GM23338 (cell line): Measurements from ENCODE around the gene PLD5. TPM values are rescaled to one million over a fixed set of nuclear protein-coding genes. Genes with fewer than 3 reads are reported as not detected.
"Not testable (repeated sequence)": the region's sequence is repeated elsewhere in the genome, so short reads cannot be mapped to it uniquely, and the experiment has no call there.

Source experiments
- ATAC-seq: fragments of 200-7000 bp; cut with Tn5 transposase; 3 replicates; pipeline ENCODE4 v1.9.1; 2020
- DNase-seq: peaks from one replicate; pipeline ENCODE4 v3.0.0-alpha.2; 2015; ENCODE audit warnings: low spot score
- H2AFZ ChIP-seq: fragments of 200-600 bp; sonication (generic); 2 replicates; pipeline ENCODE4 v1.8.0; 2016; ENCODE audit warnings: antibody characterized with exemption, mild to moderate bottlenecking, moderate library complexity
- H3F3A ChIP-seq: fragments of 200-600 bp; sonication (generic); replicated peaks from 2 replicates; pipeline ENCODE4 v1.8.0; 2017; ENCODE audit warnings: antibody characterized with exemption, mixed run types, low read depth
- H3K27ac ChIP-seq: fragments of 200-600 bp; sonication (generic); 2 replicates; pipeline ENCODE4 v1.6.1; 2016; ENCODE audit warnings: low read depth
- H3K27me3 ChIP-seq: fragments of 200-600 bp; sonication (generic); 2 replicates; pipeline ENCODE4 v1.8.0; 2016; ENCODE audit warnings: mild to moderate bottlenecking, mixed run types, moderate library complexity; ENCODE audit not compliant: insufficient read depth
- H3K36me3 ChIP-seq: fragments of 200-600 bp; sonication (generic); 2 replicates; pipeline ENCODE4 v1.8.0; 2016; ENCODE audit warnings: mild to moderate bottlenecking; ENCODE audit not compliant: insufficient read depth
- H3K4me1 ChIP-seq: fragments of 200-600 bp; sonication (generic); 2 replicates; pipeline ENCODE4 v1.8.0; 2016; ENCODE audit warnings: mild to moderate bottlenecking, moderate library complexity; ENCODE audit not compliant: insufficient read depth
- H3K4me2 ChIP-seq: fragments of 200-600 bp; sonication (generic); 2 replicates; pipeline ENCODE4 v1.7.1; 2017; ENCODE audit warnings: mixed run types
- H3K4me3 ChIP-seq: fragments of 200-600 bp; sonication (generic); 2 replicates; pipeline ENCODE4 v1.6.1; 2016; ENCODE audit warnings: mixed run types
- H3K79me2 ChIP-seq: fragments of 200-600 bp; sonication (generic); replicated peaks from 2 replicates; pipeline ENCODE4 v1.8.0; 2017; ENCODE audit warnings: mild to moderate bottlenecking; ENCODE audit not compliant: insufficient read depth
- H3K9me2 ChIP-seq: fragments of 200-600 bp; sonication (generic); 2 replicates; pipeline ENCODE4 v1.8.0; 2017; ENCODE audit not compliant: insufficient read depth
- H4K20me1 ChIP-seq: fragments of 200-600 bp; sonication (generic); replicated peaks from 2 replicates; pipeline ENCODE4 v1.8.0; 2017; ENCODE audit warnings: mild to moderate bottlenecking; ENCODE audit not compliant: insufficient read depth
- H3K27ac Mint-ChIP-seq: 2 replicates; pipeline ENCODE4 v1.8.0; 2020; ENCODE audit warnings: inconsistent platforms, mild to moderate bottlenecking, moderate library complexity, mixed read lengths
- H3K27me3 Mint-ChIP-seq: 3 replicates; pipeline ENCODE4 v1.8.0; 2022; ENCODE audit warnings: low read depth, mild to moderate bottlenecking, moderate library complexity, mixed read lengths, inconsistent platforms; ENCODE audit not compliant: insufficient read depth, poor library complexity
- H3K36me3 Mint-ChIP-seq: 3 replicates; pipeline ENCODE4 v1.8.0; 2021; ENCODE audit warnings: low read depth, mild to moderate bottlenecking, inconsistent platforms, moderate library complexity, mixed read lengths
- H3K4me1 Mint-ChIP-seq: 3 replicates; pipeline ENCODE4 v1.8.0; 2020; ENCODE audit warnings: mild to moderate bottlenecking, inconsistent platforms, mixed read lengths
- H3K4me3 Mint-ChIP-seq: 3 replicates; pipeline ENCODE4 v1.8.0; 2021; ENCODE audit warnings: moderate library complexity, mild to moderate bottlenecking, inconsistent platforms, mixed read lengths
- H3K9me3 Mint-ChIP-seq: 3 replicates; pipeline ENCODE4 v1.8.0; 2020; ENCODE audit warnings: moderate library complexity, mild to moderate bottlenecking, inconsistent platforms, mixed read lengths
- CREB1 ChIP-seq: fragments of 250-450 bp; sonication (Bioruptor Pico); IDR thresholded peaks from 2 replicates; pipeline ENCODE4 v1.5.0; 2020; ENCODE audit warnings: low read depth, mild to moderate bottlenecking, moderate library complexity
- EZH2 ChIP-seq: fragments of 200-600 bp; sonication (generic); IDR thresholded peaks from one replicate; pipeline ENCODE4 v1.8.0; 2017; ENCODE audit warnings: antibody characterized with exemption, mild to moderate bottlenecking, low read depth; ENCODE audit not compliant: unreplicated experiment
- EZH2phosphoT487 ChIP-seq: fragments of 200-600 bp; sonication (generic); IDR thresholded peaks from one replicate; pipeline ENCODE4 v1.8.1; 2018; ENCODE audit warnings: antibody characterized with exemption; ENCODE audit not compliant: unreplicated experiment
- NANOG ChIP-seq: IDR thresholded peaks from 2 replicates; pipeline ENCODE4 v1.6.1; 2016; ENCODE audit warnings: antibody characterized with exemption, borderline replicate concordance
- POLR2AphosphoS5 ChIP-seq: IDR thresholded peaks from 2 replicates; pipeline ENCODE4 v1.6.1; 2016; ENCODE audit warnings: antibody characterized with exemption, low read depth
- STAT1 ChIP-seq: IDR thresholded peaks from one replicate; pipeline ENCODE4 v1.6.1; 2016; ENCODE audit warnings: antibody characterized with exemption; ENCODE audit not compliant: unreplicated experiment
- ZNF331 ChIP-seq: fragments of 250-450 bp; sonication (Bioruptor Pico); IDR thresholded peaks from 2 replicates; pipeline ENCODE4 v1.5.0; 2020; ENCODE audit warnings: low read depth, mild to moderate bottlenecking, moderate library complexity
- polyA plus RNA-seq: library from polyadenylated mRNA; unstranded; fragments of >200 nt; fragmentation: Nextera tagmentation; extraction: Ambion mirVana; gene quantifications from 2 replicates; pipeline ENCODE4 v1.2.1, GENCODE V29; 2016
- total RNA-seq: library from RNA; depleted of rRNA; stranded (reverse); fragments of >200 nt; shearing (Covaris generic); gene quantifications from 2 replicates; pipeline ENCODE4 v1.2.3, GENCODE V29; 2014
- TF ChIP-seq, protein P1 (sequence below): fragments of 250-450 bp; sonication (Bioruptor Pico); IDR thresholded peaks from 2 replicates; pipeline ENCODE4 v1.5.0; 2020; ENCODE audit warnings: mild to moderate bottlenecking, moderate library complexity
- TF ChIP-seq, protein P2 (sequence below): IDR thresholded peaks from one replicate; pipeline ENCODE4 v1.6.1; 2018; ENCODE audit warnings: antibody characterized with exemption; ENCODE audit not compliant: unreplicated experiment
- TF ChIP-seq, protein P3 (sequence below): IDR thresholded peaks from 2 replicates; pipeline ENCODE4 v1.6.1; 2016; ENCODE audit warnings: antibody characterized with exemption

Gene PLD5
- total and polyA plus RNA-seq, 2 experiments from 2014 or later = 5.5 to 5.8 TPM

DNA sequence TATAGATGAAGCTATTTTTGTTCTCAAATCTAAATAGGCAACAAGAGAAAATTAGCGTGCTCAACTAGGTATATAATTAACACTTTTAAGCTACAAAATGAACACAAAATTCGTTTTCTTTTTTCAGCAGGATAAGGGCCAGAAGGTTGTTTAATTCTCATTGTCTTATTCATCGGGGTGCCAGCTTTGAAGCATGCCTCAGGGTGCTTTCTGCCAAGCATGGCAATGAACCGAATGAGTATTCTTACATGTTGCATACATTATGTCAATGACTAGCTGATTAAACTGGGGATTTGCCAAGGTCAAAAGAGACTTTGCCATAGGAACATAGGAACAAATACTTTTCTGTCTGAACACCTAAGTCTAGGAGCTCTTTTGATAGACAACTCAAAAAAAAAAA lies 423.6 kb downstream of the PLD5 start (continued):
- TF ChIP-seq, protein P1, sequence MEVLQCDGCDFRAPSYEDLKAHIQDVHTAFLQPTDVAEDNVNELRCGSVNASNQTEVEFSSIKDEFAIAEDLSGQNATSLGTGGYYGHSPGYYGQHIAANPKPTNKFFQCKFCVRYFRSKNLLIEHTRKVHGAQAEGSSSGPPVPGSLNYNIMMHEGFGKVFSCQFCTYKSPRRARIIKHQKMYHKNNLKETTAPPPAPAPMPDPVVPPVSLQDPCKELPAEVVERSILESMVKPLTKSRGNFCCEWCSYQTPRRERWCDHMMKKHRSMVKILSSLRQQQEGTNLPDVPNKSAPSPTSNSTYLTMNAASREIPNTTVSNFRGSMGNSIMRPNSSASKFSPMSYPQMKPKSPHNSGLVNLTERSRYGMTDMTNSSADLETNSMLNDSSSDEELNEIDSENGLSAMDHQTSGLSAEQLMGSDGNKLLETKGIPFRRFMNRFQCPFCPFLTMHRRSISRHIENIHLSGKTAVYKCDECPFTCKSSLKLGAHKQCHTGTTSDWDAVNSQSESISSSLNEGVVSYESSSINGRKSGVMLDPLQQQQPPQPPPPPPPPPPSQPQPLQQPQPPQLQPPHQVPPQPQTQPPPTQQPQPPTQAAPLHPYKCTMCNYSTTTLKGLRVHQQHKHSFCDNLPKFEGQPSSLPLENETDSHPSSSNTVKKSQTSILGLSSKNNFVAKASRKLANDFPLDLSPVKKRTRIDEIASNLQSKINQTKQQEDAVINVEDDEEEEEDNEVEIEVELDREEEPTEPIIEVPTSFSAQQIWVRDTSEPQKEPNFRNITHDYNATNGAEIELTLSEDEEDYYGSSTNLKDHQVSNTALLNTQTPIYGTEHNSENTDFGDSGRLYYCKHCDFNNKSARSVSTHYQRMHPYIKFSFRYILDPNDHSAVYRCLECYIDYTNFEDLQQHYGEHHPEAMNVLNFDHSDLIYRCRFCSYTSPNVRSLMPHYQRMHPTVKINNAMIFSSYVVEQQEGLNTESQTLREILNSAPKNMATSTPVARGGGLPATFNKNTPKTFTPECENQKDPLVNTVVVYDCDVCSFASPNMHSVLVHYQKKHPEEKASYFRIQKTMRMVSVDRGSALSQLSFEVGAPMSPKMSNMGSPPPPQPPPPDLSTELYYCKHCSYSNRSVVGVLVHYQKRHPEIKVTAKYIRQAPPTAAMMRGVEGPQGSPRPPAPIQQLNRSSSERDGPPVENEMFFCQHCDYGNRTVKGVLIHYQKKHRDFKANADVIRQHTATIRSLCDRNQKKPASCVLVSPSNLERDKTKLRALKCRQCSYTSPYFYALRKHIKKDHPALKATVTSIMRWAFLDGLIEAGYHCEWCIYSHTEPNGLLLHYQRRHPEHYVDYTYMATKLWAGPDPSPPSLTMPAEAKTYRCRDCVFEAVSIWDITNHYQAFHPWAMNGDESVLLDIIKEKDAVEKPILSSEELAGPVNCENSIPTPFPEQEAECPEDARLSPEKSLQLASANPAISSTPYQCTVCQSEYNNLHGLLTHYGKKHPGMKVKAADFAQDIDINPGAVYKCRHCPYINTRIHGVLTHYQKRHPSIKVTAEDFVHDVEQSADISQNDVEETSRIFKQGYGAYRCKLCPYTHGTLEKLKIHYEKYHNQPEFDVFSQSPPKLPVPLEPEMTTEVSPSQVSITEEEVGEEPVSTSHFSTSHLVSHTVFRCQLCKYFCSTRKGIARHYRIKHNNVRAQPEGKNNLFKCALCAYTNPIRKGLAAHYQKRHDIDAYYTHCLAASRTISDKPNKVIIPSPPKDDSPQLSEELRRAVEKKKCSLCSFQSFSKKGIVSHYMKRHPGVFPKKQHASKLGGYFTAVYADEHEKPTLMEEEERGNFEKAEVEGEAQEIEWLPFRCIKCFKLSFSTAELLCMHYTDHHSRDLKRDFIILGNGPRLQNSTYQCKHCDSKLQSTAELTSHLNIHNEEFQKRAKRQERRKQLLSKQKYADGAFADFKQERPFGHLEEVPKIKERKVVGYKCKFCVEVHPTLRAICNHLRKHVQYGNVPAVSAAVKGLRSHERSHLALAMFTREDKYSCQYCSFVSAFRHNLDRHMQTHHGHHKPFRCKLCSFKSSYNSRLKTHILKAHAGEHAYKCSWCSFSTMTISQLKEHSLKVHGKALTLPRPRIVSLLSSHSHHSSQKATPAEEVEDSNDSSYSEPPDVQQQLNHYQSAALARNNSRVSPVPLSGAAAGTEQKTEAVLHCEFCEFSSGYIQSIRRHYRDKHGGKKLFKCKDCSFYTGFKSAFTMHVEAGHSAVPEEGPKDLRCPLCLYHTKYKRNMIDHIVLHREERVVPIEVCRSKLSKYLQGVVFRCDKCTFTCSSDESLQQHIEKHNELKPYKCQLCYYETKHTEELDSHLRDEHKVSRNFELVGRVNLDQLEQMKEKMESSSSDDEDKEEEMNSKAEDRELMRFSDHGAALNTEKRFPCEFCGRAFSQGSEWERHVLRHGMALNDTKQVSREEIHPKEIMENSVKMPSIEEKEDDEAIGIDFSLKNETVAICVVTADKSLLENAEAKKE (CRISPR knock-in tag) = no peak
- TF ChIP-seq CREB1 (CRISPR knock-in tag) (no peak), STAT1 (no peak)

DNA sequence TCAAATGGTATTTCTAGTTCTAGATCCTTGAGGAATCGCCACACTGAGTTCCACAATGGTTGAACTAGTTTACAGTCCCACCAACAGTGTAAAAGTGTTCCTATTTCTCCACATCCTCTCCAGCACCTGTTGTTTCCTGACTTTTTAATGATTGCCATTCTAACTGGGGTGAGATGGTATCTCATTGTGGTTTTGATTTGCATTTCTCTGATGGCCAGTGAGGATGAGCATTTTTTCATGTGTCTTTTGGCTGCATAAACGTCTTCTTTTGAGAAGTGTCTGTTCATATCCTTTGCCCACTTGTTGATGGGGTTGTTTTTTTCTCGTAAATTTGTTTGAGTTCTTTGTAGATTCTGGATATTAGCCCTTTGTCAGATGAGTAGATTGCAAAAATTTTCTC lies 427.2 kb downstream of the PLD5 start:
- H3K4me2 ChIP-seq, H3K27ac ChIP-seq, H3K4me3 Mint-ChIP-seq, DNase-seq, H2AFZ ChIP-seq, H3K36me3 Mint-ChIP-seq, H3K4me1 Mint-ChIP-seq, H4K20me1 ChIP-seq, H3K79me2 ChIP-seq, H3K4me3 ChIP-seq, H3K9me2 ChIP-seq, ATAC-seq, H3F3A ChIP-seq, H3K4me1 ChIP-seq, H3K36me3 ChIP-seq, H3K27me3 Mint-ChIP-seq, H3K27ac Mint-ChIP-seq, H3K27me3 ChIP-seq: not testable (repeated sequence)
- H3K9me3 Mint-ChIP-seq = peaks cover 14% of the 10 kb centered on the region; the same call in 2 of the 3 replicates

DNA sequence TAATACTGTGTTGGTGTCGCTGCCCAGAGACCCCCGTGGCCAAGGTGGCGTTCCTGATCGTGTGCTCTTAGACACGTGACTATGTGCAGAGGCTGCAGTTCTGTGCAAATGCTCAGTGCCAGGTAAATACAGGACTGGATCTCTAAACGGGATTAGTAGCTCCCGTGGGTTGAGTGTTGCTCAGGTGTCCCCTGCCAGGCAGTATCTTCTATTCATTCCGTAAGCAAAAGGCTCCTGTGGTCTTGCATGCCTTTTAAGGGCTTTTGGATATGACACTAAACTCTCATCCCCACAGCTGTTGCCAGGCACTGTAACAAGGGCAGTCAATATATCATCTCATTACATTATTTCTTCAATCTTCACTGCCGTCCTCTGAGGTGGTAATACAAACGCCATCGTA lies 431.4 kb downstream of the PLD5 start:
- Histone ChIP-seq H3K9me2 (no peaks in the 10 kb centered on the region), H3F3A (no peaks in the 10 kb centered on the region), H3K4me1 (no peaks in the 10 kb centered on the region), H2AFZ (no peak overlapping the region), H3K27ac (no peak overlapping the region), H3K27me3 (no peaks in the 10 kb centered on the region), H3K4me3 (no peak overlapping the region), H4K20me1 (no peaks in the 10 kb centered on the region), H3K4me2 (no peak overlapping the region), H3K36me3 (no peaks in the 10 kb centered on the region), H3K79me2 (no peaks in the 10 kb centered on the region)
- Mint-ChIP-seq H3K27ac (no peak overlapping the region), H3K27me3 (peaks cover 2% of the 10 kb centered on the region), H3K4me1 (peaks cover 1% of the 10 kb centered on the region), H3K36me3 (peaks cover 1% of the 10 kb centered on the region; the same call in 1 of the 3 replicates), H3K4me3 (no peak overlapping the region), H3K9me3 (peaks cover under 1% of the 10 kb centered on the region; the same call in 1 of the 3 replicates)
- no peak for DNase-seq
- ATAC-seq = no peak
- TF ChIP-seq EZH2phosphoT487 = no peak
- TF ChIP-seq CREB1 (CRISPR knock-in tag) = no peak
- TF ChIP-seq POLR2AphosphoS5 = no peak
- TF ChIP-seq NANOG = no peak
- no peak for TF ChIP-seq EZH2
- TF ChIP-seq, protein P2, sequence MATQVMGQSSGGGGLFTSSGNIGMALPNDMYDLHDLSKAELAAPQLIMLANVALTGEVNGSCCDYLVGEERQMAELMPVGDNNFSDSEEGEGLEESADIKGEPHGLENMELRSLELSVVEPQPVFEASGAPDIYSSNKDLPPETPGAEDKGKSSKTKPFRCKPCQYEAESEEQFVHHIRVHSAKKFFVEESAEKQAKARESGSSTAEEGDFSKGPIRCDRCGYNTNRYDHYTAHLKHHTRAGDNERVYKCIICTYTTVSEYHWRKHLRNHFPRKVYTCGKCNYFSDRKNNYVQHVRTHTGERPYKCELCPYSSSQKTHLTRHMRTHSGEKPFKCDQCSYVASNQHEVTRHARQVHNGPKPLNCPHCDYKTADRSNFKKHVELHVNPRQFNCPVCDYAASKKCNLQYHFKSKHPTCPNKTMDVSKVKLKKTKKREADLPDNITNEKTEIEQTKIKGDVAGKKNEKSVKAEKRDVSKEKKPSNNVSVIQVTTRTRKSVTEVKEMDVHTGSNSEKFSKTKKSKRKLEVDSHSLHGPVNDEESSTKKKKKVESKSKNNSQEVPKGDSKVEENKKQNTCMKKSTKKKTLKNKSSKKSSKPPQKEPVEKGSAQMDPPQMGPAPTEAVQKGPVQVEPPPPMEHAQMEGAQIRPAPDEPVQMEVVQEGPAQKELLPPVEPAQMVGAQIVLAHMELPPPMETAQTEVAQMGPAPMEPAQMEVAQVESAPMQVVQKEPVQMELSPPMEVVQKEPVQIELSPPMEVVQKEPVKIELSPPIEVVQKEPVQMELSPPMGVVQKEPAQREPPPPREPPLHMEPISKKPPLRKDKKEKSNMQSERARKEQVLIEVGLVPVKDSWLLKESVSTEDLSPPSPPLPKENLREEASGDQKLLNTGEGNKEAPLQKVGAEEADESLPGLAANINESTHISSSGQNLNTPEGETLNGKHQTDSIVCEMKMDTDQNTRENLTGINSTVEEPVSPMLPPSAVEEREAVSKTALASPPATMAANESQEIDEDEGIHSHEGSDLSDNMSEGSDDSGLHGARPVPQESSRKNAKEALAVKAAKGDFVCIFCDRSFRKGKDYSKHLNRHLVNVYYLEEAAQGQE = no peak
- no peak for TF ChIP-seq ZNF331
- TF ChIP-seq, protein P3, sequence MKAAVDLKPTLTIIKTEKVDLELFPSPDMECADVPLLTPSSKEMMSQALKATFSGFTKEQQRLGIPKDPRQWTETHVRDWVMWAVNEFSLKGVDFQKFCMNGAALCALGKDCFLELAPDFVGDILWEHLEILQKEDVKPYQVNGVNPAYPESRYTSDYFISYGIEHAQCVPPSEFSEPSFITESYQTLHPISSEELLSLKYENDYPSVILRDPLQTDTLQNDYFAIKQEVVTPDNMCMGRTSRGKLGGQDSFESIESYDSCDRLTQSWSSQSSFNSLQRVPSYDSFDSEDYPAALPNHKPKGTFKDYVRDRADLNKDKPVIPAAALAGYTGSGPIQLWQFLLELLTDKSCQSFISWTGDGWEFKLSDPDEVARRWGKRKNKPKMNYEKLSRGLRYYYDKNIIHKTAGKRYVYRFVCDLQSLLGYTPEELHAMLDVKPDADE = no peak
- no peak for TF ChIP-seq STAT1
